ENCODE measurements around the gene NFIA. TPM values are rescaled to one million over a fixed set of nuclear protein-coding genes. Genes with fewer than 3 reads are reported as not detected.

NFIA gene
- total and polyA plus RNA-seq, 2 donors (not counting 1 experiment from before 2014, with no cell fraction given), result 5.4 to 11.0 TPM

GRCh38 chr1:61098333-61098732 lies 16.0 kb downstream of the NFIA start:
- Histone ChIP-seq H3K4me3 (replicated peaks in 1 of 4; ENCODE audit: control extremely low read depth in 1 of 4, insufficient read depth in 1 of 4, low read depth in 3 of 4, low read length in 4 of 4) (no peak overlapping the region), H3K36me3 (ENCODE audit: control insufficient read depth, insufficient read depth, low read length) (no peaks in the 10 kb centered on the region), H3K9ac (ENCODE audit: insufficient read depth, low read length) (no peak overlapping the region), H4K20me1 (ENCODE audit: control insufficient read depth, extremely low read depth, insufficient read depth, low read length) (no peaks in the 10 kb centered on the region), H3K9me3 (ENCODE audit: control insufficient read depth, insufficient read depth, low read depth, low read length) (no peaks in the 10 kb centered on the region), H2AFZ (ENCODE audit: low read length) (no peak overlapping the region), H3K4me1 (ENCODE audit: control insufficient read depth, extremely low read depth, insufficient read depth, low read length) (peaks cover 4% of the 10 kb centered on the region), H3K79me2 (ENCODE audit: control insufficient read depth, insufficient read depth, low read length) (no peaks in the 10 kb centered on the region), H3K27ac (ENCODE audit: insufficient read depth, low read length) (no peak overlapping the region), H3K27me3 (ENCODE audit: control insufficient read depth, insufficient read depth, low read length) (no peaks in the 10 kb centered on the region), H3K4me2 (ENCODE audit: extremely low read depth, insufficient read depth, low read length) (no peak overlapping the region)
- TF ChIP-seq CTCF (conservative IDR thresholded peaks at IDR 0.05 in 1 of 2, IDR thresholded peaks at IDR 0.05 in 1 of 2; ENCODE audit: low read depth in 1 of 2, low read length in 2 of 2), result no peak
- no peak for TF ChIP-seq EZH2 (IDR thresholded peaks at IDR 0.05; ENCODE audit: low read length, missing control alignments)
- no peak for DNase-seq (ENCODE audit: low read depth in 2 of 2)

GRCh38 chr1:61098906-61099437 lies 16.6 kb downstream of the NFIA start:
- Histone ChIP-seq H3K4me2 (ENCODE audit: extremely low read depth, insufficient read depth, low read length) (no peak overlapping the region), H3K27me3 (ENCODE audit: control insufficient read depth, insufficient read depth, low read length) (no peaks in the 10 kb centered on the region), H4K20me1 (ENCODE audit: control insufficient read depth, extremely low read depth, insufficient read depth, low read length) (no peaks in the 10 kb centered on the region), H3K4me1 (ENCODE audit: control insufficient read depth, extremely low read depth, insufficient read depth, low read length) (peaks cover 4% of the 10 kb centered on the region), H3K9me3 (ENCODE audit: control insufficient read depth, insufficient read depth, low read depth, low read length) (no peaks in the 10 kb centered on the region), H3K4me3 (replicated peaks in 1 of 4; ENCODE audit: control extremely low read depth in 1 of 4, insufficient read depth in 1 of 4, low read depth in 3 of 4, low read length in 4 of 4) (no peak overlapping the region), H3K79me2 (ENCODE audit: control insufficient read depth, insufficient read depth, low read length) (no peaks in the 10 kb centered on the region), H3K27ac (ENCODE audit: insufficient read depth, low read length) (no peak overlapping the region), H3K9ac (ENCODE audit: insufficient read depth, low read length) (no peak overlapping the region), H3K36me3 (ENCODE audit: control insufficient read depth, insufficient read depth, low read length) (no peaks in the 10 kb centered on the region), H2AFZ (ENCODE audit: low read length) (no peak overlapping the region)
- TF ChIP-seq EZH2 (IDR thresholded peaks at IDR 0.05; ENCODE audit: low read length, missing control alignments), result no peak
- no peak for TF ChIP-seq CTCF (conservative IDR thresholded peaks at IDR 0.05 in 1 of 2, IDR thresholded peaks at IDR 0.05 in 1 of 2; ENCODE audit: low read depth in 1 of 2, low read length in 2 of 2)
- DNase-seq (ENCODE audit: low read depth in 2 of 2), result no peak

GRCh38 chr1:61100578-61100977 lies 18.2 kb downstream of the NFIA start:
- no peak for DNase-seq (ENCODE audit: low read depth in 2 of 2)
- peaks cover 4% of the 10 kb centered on the region for H3K4me1 ChIP-seq (ENCODE audit: control insufficient read depth, extremely low read depth, insufficient read depth, low read length)
- no peaks in the 10 kb centered on the region for H3K27me3 ChIP-seq (ENCODE audit: control insufficient read depth, insufficient read depth, low read length)
- no peak overlapping the region for H3K9ac ChIP-seq (ENCODE audit: insufficient read depth, low read length)
- H3K36me3 ChIP-seq (ENCODE audit: control insufficient read depth, insufficient read depth, low read length), result no peaks in the 10 kb centered on the region
- H3K4me3 ChIP-seq (replicated peaks in 1 of 4; ENCODE audit: control extremely low read depth in 1 of 4, insufficient read depth in 1 of 4, low read depth in 3 of 4, low read length in 4 of 4), result no peak overlapping the region
- no peak for TF ChIP-seq EZH2 (IDR thresholded peaks at IDR 0.05; ENCODE audit: low read length, missing control alignments)
- TF ChIP-seq CTCF (conservative IDR thresholded peaks at IDR 0.05 in 1 of 2, IDR thresholded peaks at IDR 0.05 in 1 of 2; ENCODE audit: low read depth in 1 of 2, low read length in 2 of 2), result no peak
- no peaks in the 10 kb centered on the region for H3K9me3 ChIP-seq (ENCODE audit: control insufficient read depth, insufficient read depth, low read depth, low read length)
- no peak overlapping the region for H2AFZ ChIP-seq (ENCODE audit: low read length)
- H4K20me1 ChIP-seq (ENCODE audit: control insufficient read depth, extremely low read depth, insufficient read depth, low read length), result no peaks in the 10 kb centered on the region
- no peak overlapping the region for H3K4me2 ChIP-seq (ENCODE audit: extremely low read depth, insufficient read depth, low read length)
- no peaks in the 10 kb centered on the region for H3K79me2 ChIP-seq (ENCODE audit: control insufficient read depth, insufficient read depth, low read length)
- H3K27ac ChIP-seq (ENCODE audit: insufficient read depth, low read length), result no peak overlapping the region

All from fibroblast of lung (primary cell).